Esophagus squamous epithelium (tissue), 5 donors: ENCODE results near the gene PSMD12. TPM values are rescaled to one million over a fixed set of nuclear protein-coding genes. Genes with fewer than 3 reads are reported as not detected.
"Not testable (repeated sequence)": the region's sequence is repeated elsewhere in the genome, so short reads cannot be mapped to it uniquely, and the experiment has no call there.

ENCODE experiments used
- DNase-seq: peaks from one replicate; lab custom pipeline; 2025; lab: John Stamatoyannopoulos, UW
- H3K27ac ChIP-seq, 4 donors: fragments of 200-600 bp; sonication (generic); one replicate each; pipeline ENCODE4 v1.5.1; 2016 to 2019; ENCODE audit warnings: mild to moderate bottlenecking in 1 of 4
- H3K27me3 ChIP-seq, 4 donors: fragments of 200-600 bp; sonication (generic); 1 replicate in 3 of 4; 2 replicates in 1 of 4; pipeline versions ENCODE4 v1.5.1 to v1.6.0; 2017 to 2021; ENCODE audit warnings: antibody characterized with exemption in 1 of 4
- H3K36me3 ChIP-seq, 3 donors: fragments of 200-600 bp; sonication (generic); one replicate each; pipeline ENCODE4 v1.5.1; 2016 to 2019
- H3K4me1 ChIP-seq, 3 donors: fragments of 200-600 bp; sonication (generic); one replicate each; pipeline ENCODE4 v1.5.1; 2017 to 2019
- H3K4me3 ChIP-seq, 4 donors: fragments of 200-600 bp; sonication (generic); 1 replicate in 3 of 4; 2 replicates in 1 of 4; pipeline ENCODE4 v1.5.1; 2016 to 2019; ENCODE audit warnings: mild to moderate bottlenecking in 2 of 4, moderate library complexity in 1 of 4
- H3K9me3 ChIP-seq, 3 donors: fragments of 200-600 bp; sonication (generic); one replicate each; pipeline ENCODE4 v1.5.1; 2016 to 2019
- CTCF ChIP-seq, 6 experiments: fragments of 450-650 bp in 4 of 6; fragments of 200-600 bp in 2 of 6; sonication (generic) in 2 of 6; IDR thresholded peaks; one replicate each; pipeline ENCODE4 v1.5.1; 2016 to 2019; ENCODE audit warnings: antibody characterized with exemption in 6 of 6, mild to moderate bottlenecking in 4 of 6, moderate library complexity in 4 of 6
- POLR2A ChIP-seq, 4 donors: fragments of 450-650 bp; IDR thresholded peaks; one replicate each; pipeline ENCODE4 v1.6.1; 2017; ENCODE audit warnings: antibody characterized with exemption in 4 of 4, mild to moderate bottlenecking in 4 of 4, moderate library complexity in 3 of 4
- WGBS, 2 donors: methylation state at CpG; one replicate each; pipeline ENCODE4 v1.1.5; 2018; 5-methylcytosine and 5-hydroxymethylcytosine counted together
- intact Hi-C: fragments of 100-400 bp; cut with DNase I; formaldehyde crosslinking; loops from one replicate; pipeline ENCODE4 v1.15.0; 2022
- total RNA-seq, 4 donors: library from RNA; depleted of rRNA; stranded (reverse); fragments of >200 nt; gene quantifications; one replicate each; pipeline ENCODE4 v1.1.0, GENCODE V29; 2016
- donor health status: DM: yes; HTN: yes; CAD: no.

Gene PSMD12
- total RNA-seq, 4 donors from 2014 or later = 15.9 to 38.1 (median 25.8) TPM

- Histone ChIP-seq H3K9me3 (no peaks in the 10 kb centered on the region), H3K36me3 (no peaks in the 10 kb centered on the region)
- TF ChIP-seq POLR2A (IDR thresholded peaks at IDR 0.05) = no peak
- TF ChIP-seq CTCF (IDR thresholded peaks at IDR 0.05) = no peak
Measured at GRCh38 chr17:67316781-67317180, 49.6 kb downstream of the PSMD12 start.

GRCh38 chr17:67315865-67316264 lies 50.5 kb downstream of the PSMD12 start:
- H3K4me1 ChIP-seq = no peaks in the 10 kb centered on the region
- H3K36me3 ChIP-seq = no peaks in the 10 kb centered on the region
- no peaks in the 10 kb centered on the region for H3K9me3 ChIP-seq
- no peak for TF ChIP-seq CTCF (IDR thresholded peaks at IDR 0.05)
- TF ChIP-seq POLR2A (IDR thresholded peaks at IDR 0.05) = no peak
- no peak for DNase-seq
- peaks cover 0 to 8% (median 0%) of the 10 kb centered on the region in 4 donors for H3K27me3 ChIP-seq
- no peak overlapping the region for H3K27ac ChIP-seq
- intact Hi-C loops = no loop called here
- no peak overlapping the region for H3K4me3 ChIP-seq

More at GRCh38 chr17:67316781-67317180, 49.6 kb downstream of the PSMD12 start:
- 88 to 93% methylated on average over 3 to 5 of the region's 5 CpGs for WGBS, 2 donors
- no peak overlapping the region for H3K27ac ChIP-seq
- intact Hi-C loops = no loop called here
- H3K4me3 ChIP-seq = no peak overlapping the region
- peaks cover 0 to 6% (median 0%) of the 10 kb centered on the region in 4 donors for H3K27me3 ChIP-seq
- H3K4me1 ChIP-seq = no peaks in the 10 kb centered on the region
- DNase-seq = no peak

GRCh38 chr17:67312265-67312664 lies 54.1 kb downstream of the PSMD12 start:
- WGBS, 2 donors = 51 to 56% methylated on average over 3 to 6 of the region's 6 CpGs
- Histone ChIP-seq H3K27me3 (peaks cover 0 to 14% (median 0%) of the 10 kb centered on the region in 4 donors), H3K27ac (no peak overlapping the region), H3K36me3 (no peaks in the 10 kb centered on the region), H3K4me3 (no peak overlapping the region), H3K9me3 (no peaks in the 10 kb centered on the region), H3K4me1 (no peaks in the 10 kb centered on the region)
- TF ChIP-seq CTCF (IDR thresholded peaks at IDR 0.05) (no peak), POLR2A (IDR thresholded peaks at IDR 0.05) (no peak)
- intact Hi-C loops = no loop called here
- DNase-seq = no peak

GRCh38 chr17:67311575-67311974 lies 54.8 kb downstream of the PSMD12 start:
- no peak overlapping the region for H3K4me3 ChIP-seq
- H3K36me3 ChIP-seq = no peaks in the 10 kb centered on the region
- 77 to 81% methylated on average over 4 of the region's 4 CpGs for WGBS, 2 donors
- H3K9me3 ChIP-seq = no peaks in the 10 kb centered on the region
- TF ChIP-seq POLR2A (IDR thresholded peaks at IDR 0.05) (no peak), CTCF (IDR thresholded peaks at IDR 0.05) (no peak)
- no peak for DNase-seq
- no peak overlapping the region for H3K27ac ChIP-seq
- H3K27me3 ChIP-seq = peaks cover 0 to 14% (median 0%) of the 10 kb centered on the region in 4 donors
- no peaks in the 10 kb centered on the region for H3K4me1 ChIP-seq
- intact Hi-C loops = no loop called here

GRCh38 chr17:67310406-67310805 lies 56.0 kb downstream of the PSMD12 start:
- H3K4me3 ChIP-seq = no peak overlapping the region
- 95 to 100% methylated on average over 1 to 3 of the region's 10 CpGs for WGBS, 2 donors
- peaks cover 0 to 6% (median 0%) of the 10 kb centered on the region in 3 donors for H3K4me1 ChIP-seq
- H3K36me3 ChIP-seq = no peaks in the 10 kb centered on the region
- H3K27me3 ChIP-seq = peaks cover 0 to 14% (median 0%) of the 10 kb centered on the region in 4 donors
- H3K9me3 ChIP-seq = no peaks in the 10 kb centered on the region
- no peak overlapping the region for H3K27ac ChIP-seq
- TF ChIP-seq POLR2A (IDR thresholded peaks at IDR 0.05) (no peak), CTCF (IDR thresholded peaks at IDR 0.05) (no peak)
- DNase-seq = no peak
- intact Hi-C loops = no loop called here

- DNase-seq, H3K36me3 ChIP-seq, intact Hi-C loops, H3K4me3 ChIP-seq, H3K9me3 ChIP-seq, H3K27ac ChIP-seq, H3K4me1 ChIP-seq: not testable (repeated sequence)
- H3K27me3 ChIP-seq = peaks cover 0 to 36% (median 0%) of the 10 kb centered on the region in 4 donors
- WGBS, 2 donors = 58 to 68% methylated on average over 10 of the region's 10 CpGs
Measured at GRCh38 chr17:67305446-67306235, 60.7 kb downstream of the PSMD12 start.
